HAP-1 (cell line): ENCODE data around the gene GJC2.

Experiments used
- DNase-seq, 2 experiments: peaks; one replicate each; pipeline ENCODE4 v3.0.0-alpha.2; 2016 to 2020; ENCODE audit warnings: low spot score in 2 of 2
- H3K27me3 ChIP-seq: fragments of 250-450 bp; sonication (Bioruptor Pico); 2 replicates; pipeline ENCODE4 v1.5.1; 2020; ENCODE audit warnings: low read depth, mild to moderate bottlenecking, moderate library complexity
- H3K36me3 ChIP-seq: fragments of 250-450 bp; sonication (Bioruptor Pico); replicated peaks from 2 replicates; pipeline ENCODE4 v1.5.1; 2020; ENCODE audit warnings: mild to moderate bottlenecking
- H3K4me1 ChIP-seq: fragments of 250-450 bp; sonication (Bioruptor Pico); 2 replicates; pipeline ENCODE4 v1.5.1; 2020; ENCODE audit warnings: mild to moderate bottlenecking
- H3K4me3 ChIP-seq: fragments of 250-450 bp; sonication (Bioruptor Pico); 2 replicates; pipeline ENCODE4 v1.5.1; 2020; ENCODE audit warnings: mild to moderate bottlenecking, moderate library complexity
- H3K9me3 ChIP-seq: fragments of 250-450 bp; sonication (Bioruptor Pico); 2 replicates; pipeline ENCODE4 v1.5.1; 2020; ENCODE audit warnings: mild to moderate bottlenecking, moderate library complexity
- in situ Hi-C: fragments of 300-500 bp; cut with MboI; formaldehyde crosslinking; loops from 3 replicates; pipeline ENCODE4 v1.14.3; 2020; ENCODE audit warnings: low sequenced_read_pairs, inconsistent platforms, mixed read lengths

Gene GJC2

GRCh38 chr1:228205526-228206436 lies 56.1 kb downstream of the GJC2 start:
- no peak for DNase-seq
- no peaks in the 10 kb centered on the region for H3K27me3 ChIP-seq
- H3K9me3 ChIP-seq = no peaks in the 10 kb centered on the region
- H3K4me1 ChIP-seq = no peaks in the 10 kb centered on the region
- no peaks in the 10 kb centered on the region for H3K36me3 ChIP-seq
- no peak overlapping the region for H3K4me3 ChIP-seq
- in situ Hi-C loops = no loop called here

GRCh38 chr1:228206582-228207351 lies 57.0 kb downstream of the GJC2 start:
- no peak overlapping the region for H3K4me3 ChIP-seq
- no peaks in the 10 kb centered on the region for H3K9me3 ChIP-seq
- no peaks in the 10 kb centered on the region for H3K4me1 ChIP-seq
- no peaks in the 10 kb centered on the region for H3K27me3 ChIP-seq
- H3K36me3 ChIP-seq = no peaks in the 10 kb centered on the region
- in situ Hi-C loops = no loop called here
- no peak for DNase-seq

GRCh38 chr1:228207381-228207810 lies 57.7 kb downstream of the GJC2 start:
- in situ Hi-C loops = no loop called here

GRCh38 chr1:228207851-228208821 lies 58.4 kb downstream of the GJC2 start, which contains the start of gene OBSCN:
Gene OBSCN (plus strand): TSS chr1:228208044. CDS start chr1:228211784, 3,740 bp downstream.
- no peaks in the 10 kb centered on the region for H3K9me3 ChIP-seq
- no peaks in the 10 kb centered on the region for H3K36me3 ChIP-seq
- DNase-seq = no peak
- H3K27me3 ChIP-seq = no peaks in the 10 kb centered on the region
- no peaks in the 10 kb centered on the region for H3K4me1 ChIP-seq
- in situ Hi-C loops = no loop called here
- H3K4me3 ChIP-seq = no peak within 1 kb of the TSS

More at GRCh38 chr1:228207381-228207810, 57.7 kb downstream of the GJC2 start:
- Histone ChIP-seq H3K36me3 (no peaks in the 10 kb centered on the region), H3K4me1 (no peaks in the 10 kb centered on the region), H3K9me3 (no peaks in the 10 kb centered on the region), H3K4me3 (no peak overlapping the region), H3K27me3 (no peaks in the 10 kb centered on the region)
- no peak for DNase-seq

- no peaks in the 10 kb centered on the region for H3K4me1 ChIP-seq
- H3K36me3 ChIP-seq = no peaks in the 10 kb centered on the region
- no peak overlapping the region for H3K4me3 ChIP-seq
- no peaks in the 10 kb centered on the region for H3K9me3 ChIP-seq
- in situ Hi-C loops = no loop called here
- DNase-seq = no peak
- no peaks in the 10 kb centered on the region for H3K27me3 ChIP-seq
Measured at GRCh38 chr1:228208831-228209551, 59.3 kb downstream of the GJC2 start.
